HepG2 (cell line): ENCODE data around the gene TMEM131. TPM values are rescaled to one million over a fixed set of nuclear protein-coding genes. Genes with fewer than 3 reads are reported as not detected.

ENCODE experiments used
- ATAC-seq: fragments of 200-7000 bp; cut with Tn5 transposase; 3 replicates; pipeline ENCODE4 v1.9.1; 2020; ENCODE audit warnings: mild to moderate bottlenecking, moderate library complexity
- BruUV-seq: library from RNA; stranded (reverse); fragments of 400-500 nt; replicated peaks from 2 replicates; lab custom pipeline; 2021; lab: Mats Ljungman, UMichigan
- CTCF ChIA-PET: fragments of 300-600 bp; formaldehyde crosslinking; extraction: SDS; loops from one replicate; lab custom pipeline; 2021; ENCODE audit warnings: low total read pairs, inconsistent platforms, low intra/inter-chr PET ratio; lab: Yijun Ruan, JAX
- POLR2A ChIA-PET: fragments of 350-600 bp; sonication (Branson Sonifier 250); formaldehyde crosslinking; loops from one replicate; lab custom pipeline; 2020; ENCODE audit warnings: antibody characterized with exemption, inconsistent platforms; lab: Yijun Ruan, JAX
- DNase-seq: peaks from one replicate; pipeline ENCODE4 v3.0.0-alpha.2; 2015; ENCODE audit warnings: low spot score
- FAIRE-seq: peaks from 3 replicates; lab custom pipeline; 2011; peaks lifted over from hg19 to GRCh38; lab: Jason Lieb, UNC
- H2AFZ ChIP-seq: one replicate; pipeline ENCODE4 v1.6.1; 2011; ENCODE audit warnings: low read length, inconsistent platforms
- H3K27ac ChIP-seq: fragments of 300-600 bp; 3 replicates; pipeline ENCODE4 v1.8.0; 2011; ENCODE audit warnings: mixed run types, mild to moderate bottlenecking, mixed read lengths, low read length, inconsistent platforms; ENCODE audit not compliant: insufficient read depth; ENCODE audit errors: extremely low read length
- H3K27me3 ChIP-seq, 2 experiments: fragments of 200-600 bp in 1 of 2; 2 replicates in 1 of 2; 3 replicates in 1 of 2; pipeline versions ENCODE4 v1.6.0 to v1.8.0; 2011; ENCODE audit warnings: low read length in 2 of 2, mild to moderate bottlenecking in 2 of 2, moderate library complexity in 2 of 2, inconsistent platforms in 1 of 2; ENCODE audit not compliant: insufficient read depth in 2 of 2, control insufficient read depth in 1 of 2
- H3K36me3 ChIP-seq, 2 experiments: fragments of 200-600 bp in 1 of 2; replicated peaks in 1 of 2; 2 replicates in 1 of 2; 3 replicates in 1 of 2; pipeline versions ENCODE4 v1.5.1 to v1.8.0; 2011; ENCODE audit warnings: low read length in 2 of 2, inconsistent platforms in 1 of 2; ENCODE audit not compliant: insufficient read depth in 2 of 2, control insufficient read depth in 1 of 2
- H3K4me1 ChIP-seq: 2 replicates; pipeline ENCODE4 v1.5.1; 2012; ENCODE audit warnings: low read length, inconsistent platforms; ENCODE audit not compliant: insufficient read depth
- H3K4me2 ChIP-seq: 2 replicates; pipeline ENCODE4 v1.6.0; 2011; ENCODE audit warnings: low read depth, low read length, inconsistent platforms
- H3K4me3 ChIP-seq, 3 experiments: fragments of 200-600 bp in 1 of 3; sonication (generic), shearing (Covaris generic) in 1 of 3; replicated peaks in 1 of 3; 2 replicates each; pipeline ENCODE4 v1.5.1; 2011 to 2016; ENCODE audit warnings: low read length in 3 of 3, inconsistent platforms in 2 of 3, low read depth in 2 of 3, mild to moderate bottlenecking in 2 of 3, control low read depth in 1 of 3, mixed read lengths in 1 of 3; ENCODE audit not compliant: insufficient read depth in 1 of 3
- H3K79me2 ChIP-seq: one replicate; pipeline ENCODE4 v1.6.1; 2011; ENCODE audit warnings: low read length, inconsistent platforms; ENCODE audit not compliant: insufficient read depth
- H3K9ac ChIP-seq: 2 replicates; pipeline ENCODE4 v1.6.0; 2011; ENCODE audit warnings: mild to moderate bottlenecking, low read depth, low read length, inconsistent platforms; ENCODE audit not compliant: insufficient read depth
- H3K9me3 ChIP-seq: 2 replicates; pipeline ENCODE4 v1.5.1; 2012; ENCODE audit warnings: mild to moderate bottlenecking, low read length
- H4K20me1 ChIP-seq: 2 replicates; pipeline ENCODE4 v1.6.0; 2011; ENCODE audit warnings: inconsistent platforms, mild to moderate bottlenecking, low read length, moderate library complexity; ENCODE audit not compliant: insufficient read depth
- ATRX ChIP-seq: sonication (generic); formaldehyde crosslinking; IDR thresholded peaks from 2 replicates; pipeline ENCODE4 v1.4.0; 2020; ENCODE audit warnings: missing genetic modification reagents, borderline replicate concordance
- ERF ChIP-seq: IDR thresholded peaks from 2 replicates; pipeline ENCODE4 v1.6.1; 2018; ENCODE audit warnings: missing biosample characterization, missing genetic modification reagents
- HIVEP1 ChIP-seq: sonication (generic); formaldehyde crosslinking; IDR thresholded peaks from 2 replicates; pipeline ENCODE4 v1.4.0; 2020; ENCODE audit warnings: mild to moderate bottlenecking, missing genetic modification reagents
- HNRNPL ChIP-seq: fragments of 200-400 bp; formaldehyde crosslinking; IDR thresholded peaks from 2 replicates; pipeline ENCODE4 v1.6.1; 2017; ENCODE audit warnings: mild to moderate bottlenecking, low read depth, low read length
- MXD4 ChIP-seq: IDR thresholded peaks from 2 replicates; pipeline ENCODE4 v1.6.1; 2016; ENCODE audit warnings: mild to moderate bottlenecking, missing biosample characterization, missing genetic modification reagents
- NR1H2 ChIP-seq: sonication (generic); formaldehyde crosslinking; IDR thresholded peaks from 2 replicates; pipeline ENCODE4 v1.8.1; 2022; ENCODE audit warnings: low read depth, missing genetic modification reagents, borderline replicate concordance
- NR2F6 ChIP-seq, 2 experiments: IDR thresholded peaks; 2 replicates each; pipeline ENCODE4 v1.6.1; 2016; ENCODE audit warnings: antibody characterized with exemption in 1 of 2, mild to moderate bottlenecking in 1 of 2
- POLR2AphosphoS5 ChIP-seq: IDR thresholded peaks from 2 replicates; pipeline ENCODE4 v1.6.1; 2012; ENCODE audit warnings: low read depth, low read length
- SALL2 ChIP-seq: sonication (generic); formaldehyde crosslinking; IDR thresholded peaks from 2 replicates; pipeline ENCODE4 v1.8.1; 2023; ENCODE audit warnings: mild to moderate bottlenecking, missing genetic modification reagents, inconsistent platforms
- TCF7L2 ChIP-seq: IDR thresholded peaks from 2 replicates; pipeline ENCODE4 v1.6.1; 2011; ENCODE audit warnings: mild to moderate bottlenecking, low read depth, low read length, moderate library complexity
- ZFY ChIP-seq: sonication (generic); formaldehyde crosslinking; IDR thresholded peaks from 2 replicates; pipeline ENCODE4 v1.4.0; 2020; ENCODE audit warnings: missing genetic modification reagents
- ZNF263 ChIP-seq: sonication (generic); formaldehyde crosslinking; IDR thresholded peaks from 2 replicates; pipeline ENCODE4 v1.4.0; 2020; ENCODE audit warnings: missing genetic modification reagents
- WGBS: methylation state at CpG from one replicate; pipeline ENCODE4 v1.1.6; 2017; ENCODE audit warnings: low lambda C conversion rate; 5-methylcytosine and 5-hydroxymethylcytosine counted together
- in situ Hi-C: cut with HindIII; loops from 2 replicates; pipeline ENCODE4 v1.10.0; 2017; ENCODE audit warnings: low pct_unique_long_range_greater_than_20kb; ENCODE audit not compliant: extremely low pct_ligation_motif_present
- intact Hi-C: fragments of 100-400 bp; cut with micrococcal nuclease; formaldehyde crosslinking; loops from one replicate; pipeline ENCODE4 v1.10.0; 2022; ENCODE audit not compliant: unreplicated experiment
- polyA plus RNA-seq, 8 experiments: library from polyadenylated mRNA; depleted of rRNA in 3 of 8; stranded (reverse) in 7 of 8; unstranded in 1 of 8; fragments of >200 nt; fragmentation: Illumina TruSeq in 4 of 8; extraction: Trizol in 4 of 8; gene quantifications; 2 replicates each; pipeline versions ENCODE4 v1.2.1 to v1.2.3, GENCODE V29; 2011 to 2016; ENCODE audit warnings: low read depth in 4 of 8, missing spikeins in 1 of 8, mixed read lengths in 1 of 8; ENCODE audit not compliant: insufficient read depth in 1 of 8
- total RNA-seq, 5 experiments: library from RNA; depleted of rRNA; stranded (reverse); fragments of >200 nt; fragmentation: Illumina TruSeq; extraction: Trizol; gene quantifications; 2 replicates each; pipeline ENCODE4 v1.2.3, GENCODE V29; 2016; ENCODE audit warnings: low read depth in 1 of 5
- TF ChIP-seq, protein P1 (sequence below): sonication (generic); formaldehyde crosslinking; IDR thresholded peaks from 2 replicates; pipeline ENCODE4 v1.8.0; 2022; ENCODE audit warnings: missing genetic modification reagents, mild to moderate bottlenecking, borderline replicate concordance
- TF ChIP-seq, protein P2 (sequence below): sonication (generic); formaldehyde crosslinking; IDR thresholded peaks from 2 replicates; pipeline ENCODE4 v1.8.1; 2022; ENCODE audit warnings: low read depth, mild to moderate bottlenecking, missing genetic modification reagents
- TF ChIP-seq, protein P3 (sequence below): sonication (generic); formaldehyde crosslinking; conservative IDR thresholded peaks from 2 replicates; pipeline ENCODE4 v1.4.0; 2020; ENCODE audit warnings: missing genetic modification reagents

Gene TMEM131
- total and polyA plus RNA-seq, 2 of the 13 experiments (the other 11 are each of a cell fraction or from before 2014, with no cell fraction given) = 17.9 to 19.5 TPM

- Histone ChIP-seq H4K20me1 (0 out of 2 replicates have a peak, but pooled peaks cover 3% of the 10 kb centered on the region), H3K79me2 (peaks cover 90% of the 10 kb centered on the region)
- in situ Hi-C loops = no loop called here
- TF ChIP-seq, protein P1, sequence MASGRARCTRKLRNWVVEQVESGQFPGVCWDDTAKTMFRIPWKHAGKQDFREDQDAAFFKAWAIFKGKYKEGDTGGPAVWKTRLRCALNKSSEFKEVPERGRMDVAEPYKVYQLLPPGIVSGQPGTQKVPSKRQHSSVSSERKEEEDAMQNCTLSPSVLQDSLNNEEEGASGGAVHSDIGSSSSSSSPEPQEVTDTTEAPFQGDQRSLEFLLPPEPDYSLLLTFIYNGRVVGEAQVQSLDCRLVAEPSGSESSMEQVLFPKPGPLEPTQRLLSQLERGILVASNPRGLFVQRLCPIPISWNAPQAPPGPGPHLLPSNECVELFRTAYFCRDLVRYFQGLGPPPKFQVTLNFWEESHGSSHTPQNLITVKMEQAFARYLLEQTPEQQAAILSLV (CRISPR knock-in tag) = no peak
- no peak for TF ChIP-seq ZNF263 (CRISPR knock-in tag)
- TF ChIP-seq NR1H2 (CRISPR knock-in tag) = no peak
- TF ChIP-seq, all 625 proteins: peak for 0
- DNase-seq (no peak), FAIRE-seq (no peak), ATAC-seq (no peak)
- Histone ChIP-seq H3K4me2 (no peak overlapping the region), H3K4me1 (peaks cover 4% of the 10 kb centered on the region; the same call in 1 of the 2 replicates), H3K4me3 (no peak overlapping the region), H3K9me3 (no peaks in the 10 kb centered on the region), H3K27me3 (no peaks in the 10 kb centered on the region), H2AFZ (no peak overlapping the region), H3K9ac (no peak overlapping the region), H3K27ac (no peak overlapping the region), H3K36me3 (no peaks in the 10 kb centered on the region)
- intact Hi-C loops = no loop called here
- BruUV-seq = no TSS peak
- WGBS = 94% methylated on average over 4 of the region's 4 CpGs
- ChIA-PET CTCF (no interaction called here), POLR2A (no interaction called here)
These were observed 46.8 kb downstream of the TMEM131 start for GRCh38 chr2:97948926-97949325.

DNA sequence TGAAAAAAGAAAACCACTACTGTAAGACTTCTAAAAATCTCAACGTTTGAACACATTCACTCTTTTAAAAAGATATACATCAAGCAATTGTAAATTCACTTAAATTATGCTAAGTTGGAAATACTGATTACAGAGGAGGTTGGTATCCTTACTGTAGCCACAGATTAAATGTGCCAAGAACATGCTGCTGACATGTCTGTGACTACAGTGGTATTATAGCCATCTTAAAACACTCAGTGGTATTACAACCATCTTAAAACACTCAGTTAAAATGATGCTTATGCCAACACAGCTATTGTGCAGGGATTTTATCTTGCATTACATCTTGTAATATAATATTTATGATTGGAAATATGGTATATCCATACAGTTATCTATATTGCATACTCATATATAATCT lies 50.0 kb downstream of the TMEM131 start:
- FAIRE-seq = no peak
- no peak overlapping the region for H3K27ac ChIP-seq
- H3K4me2 ChIP-seq = no peak overlapping the region
- 0 out of 2 replicates have a peak, but pooled peaks cover 3% of the 10 kb centered on the region for H4K20me1 ChIP-seq
- no peak for ATAC-seq
- no peaks in the 10 kb centered on the region for H3K36me3 ChIP-seq
- no peak overlapping the region for H3K9ac ChIP-seq
- no peak for DNase-seq
- no peaks in the 10 kb centered on the region for H3K9me3 ChIP-seq
- no TSS peak for BruUV-seq
- WGBS = 76% methylated on average over 1 of the region's 1 CpG
- no peak overlapping the region for H3K4me3 ChIP-seq
- CTCF ChIA-PET = no interaction called here
- no peak overlapping the region for H2AFZ ChIP-seq
- H3K79me2 ChIP-seq = peaks cover 71% of the 10 kb centered on the region
- no peaks in the 10 kb centered on the region for H3K27me3 ChIP-seq
- intact Hi-C loops (no loop called here), in situ Hi-C loops (no loop called here)
- H3K4me1 ChIP-seq = peaks cover 4% of the 10 kb centered on the region; the same call in 1 of the 2 replicates
- POLR2A ChIA-PET = no interaction called here
- TF ChIP-seq NR2F6 (IDR thresholded peaks at IDR 0.05) = no peak
- TF ChIP-seq NR2F6 (CRISPR knock-in tag; IDR thresholded peaks at IDR 0.05) = no peak
- TF ChIP-seq ZFY = no peak
- no peak for TF ChIP-seq POLR2AphosphoS5
- no peak for TF ChIP-seq SALL2 (CRISPR knock-in tag)
- TF ChIP-seq ERF = no peak
- TF ChIP-seq HNRNPL = no peak
- TF ChIP-seq HIVEP1 (CRISPR knock-in tag) = no peak
- TF ChIP-seq ATRX (CRISPR knock-in tag) = no peak
- no peak for TF ChIP-seq MXD4
- TF ChIP-seq TCF7L2 = no peak
- TF ChIP-seq, protein P2, sequence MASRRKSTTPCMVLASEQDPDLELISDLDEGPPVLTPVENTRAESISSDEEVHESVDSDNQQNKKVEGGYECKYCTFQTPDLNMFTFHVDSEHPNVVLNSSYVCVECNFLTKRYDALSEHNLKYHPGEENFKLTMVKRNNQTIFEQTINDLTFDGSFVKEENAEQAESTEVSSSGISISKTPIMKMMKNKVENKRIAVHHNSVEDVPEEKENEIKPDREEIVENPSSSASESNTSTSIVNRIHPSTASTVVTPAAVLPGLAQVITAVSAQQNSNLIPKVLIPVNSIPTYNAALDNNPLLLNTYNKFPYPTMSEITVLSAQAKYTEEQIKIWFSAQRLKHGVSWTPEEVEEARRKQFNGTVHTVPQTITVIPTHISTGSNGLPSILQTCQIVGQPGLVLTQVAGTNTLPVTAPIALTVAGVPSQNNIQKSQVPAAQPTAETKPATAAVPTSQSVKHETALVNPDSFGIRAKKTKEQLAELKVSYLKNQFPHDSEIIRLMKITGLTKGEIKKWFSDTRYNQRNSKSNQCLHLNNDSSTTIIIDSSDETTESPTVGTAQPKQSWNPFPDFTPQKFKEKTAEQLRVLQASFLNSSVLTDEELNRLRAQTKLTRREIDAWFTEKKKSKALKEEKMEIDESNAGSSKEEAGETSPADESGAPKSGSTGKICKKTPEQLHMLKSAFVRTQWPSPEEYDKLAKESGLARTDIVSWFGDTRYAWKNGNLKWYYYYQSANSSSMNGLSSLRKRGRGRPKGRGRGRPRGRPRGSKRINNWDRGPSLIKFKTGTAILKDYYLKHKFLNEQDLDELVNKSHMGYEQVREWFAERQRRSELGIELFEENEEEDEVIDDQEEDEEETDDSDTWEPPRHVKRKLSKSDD = no peak
- TF ChIP-seq, protein P3, sequence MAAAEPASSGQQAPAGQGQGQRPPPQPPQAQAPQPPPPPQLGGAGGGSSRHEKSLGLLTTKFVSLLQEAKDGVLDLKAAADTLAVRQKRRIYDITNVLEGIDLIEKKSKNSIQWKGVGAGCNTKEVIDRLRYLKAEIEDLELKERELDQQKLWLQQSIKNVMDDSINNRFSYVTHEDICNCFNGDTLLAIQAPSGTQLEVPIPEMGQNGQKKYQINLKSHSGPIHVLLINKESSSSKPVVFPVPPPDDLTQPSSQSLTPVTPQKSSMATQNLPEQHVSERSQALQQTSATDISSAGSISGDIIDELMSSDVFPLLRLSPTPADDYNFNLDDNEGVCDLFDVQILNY = no peak
